Activated CD8-positive, alpha-beta T cell treated with anti-CD3 and anti-CD28 coated beads, Interleukin-2, amount 10 ng/mL, durations not matched to agents 7 days and 5 days (primary cell): ENCODE data around the gene CCDC88A. TPM values are rescaled to one million over a fixed set of nuclear protein-coding genes. Genes with fewer than 3 reads are reported as not detected.
A peak's percentile ranks its signal among the peaks of the same experiment; 100 is the strongest.
"Not testable (repeated sequence)": the region's sequence is repeated elsewhere in the genome, so short reads cannot be mapped to it uniquely, and the experiment has no call there.

Source experiments
- ATAC-seq: fragments of 150-1000 bp; cut with Tn5 transposase; one replicate; pipeline ENCODE4 v1.10.0; 2021; ENCODE audit warnings: moderate library complexity
- CTCF ChIA-PET: fragments of 350-600 bp; sonication (Branson Sonifier 250); formaldehyde crosslinking; loops from one replicate; lab custom pipeline; 2021; ENCODE audit warnings: antibody characterized with exemption; lab: Charles Lee
- POLR2A ChIA-PET: fragments of 350-600 bp; sonication (Branson Sonifier 250); formaldehyde crosslinking; loops from one replicate; lab custom pipeline; 2021; ENCODE audit warnings: antibody characterized with exemption; lab: Charles Lee
- DNase-seq: peaks from one replicate; pipeline ENCODE4 v3.0.0-alpha.2; 2020
- H3K27ac Mint-ChIP-seq: one replicate; pipeline ENCODE4 v1.8.0; 2021; ENCODE audit warnings: mild to moderate bottlenecking, mixed read lengths
- H3K27me3 Mint-ChIP-seq: one replicate; pipeline ENCODE4 v1.8.0; 2021; ENCODE audit warnings: low read depth, mixed read lengths
- H3K36me3 Mint-ChIP-seq: one replicate; pipeline ENCODE4 v1.8.0; 2021; ENCODE audit warnings: low read depth, mixed read lengths
- H3K4me1 Mint-ChIP-seq: one replicate; pipeline ENCODE4 v1.8.0; 2021; ENCODE audit warnings: low read depth, mixed read lengths
- H3K4me3 Mint-ChIP-seq: one replicate; pipeline ENCODE4 v1.8.0; 2021; ENCODE audit warnings: mild to moderate bottlenecking, mixed read lengths
- H3K9me3 Mint-ChIP-seq: one replicate; pipeline ENCODE4 v1.8.0; 2022; ENCODE audit warnings: mixed read lengths; ENCODE audit not compliant: insufficient read depth
- total RNA-seq, 2 experiments: library from RNA; stranded (reverse); gene quantifications; one replicate each; pipeline ENCODE4 v1.2.3, GENCODE V29; 2021

The CCDC88A gene
- total RNA-seq, 2 experiments from 2014 or later: 12.0 to 12.9 TPM

GRCh38 chr2:55280851-55281546, 138.7 kb downstream of the CCDC88A start:
- ChIA-PET POLR2A (interaction anchor here (0.8 to 1.4 kb wide), 3 partner anchors 11 to 249 kb away, joined by 3 to 7 read pairs (median 3); partner anchors contain the start of genes CLHC1, MTIF2 and RPS27A), CTCF (interaction anchor here (0.9 to 1.5 kb wide), 3 partner anchors 11 to 13 kb away, joined by 3 read pairs; no protein-coding TSS in a partner anchor)
- Mint-ChIP-seq H3K4me3 (peak overlapping the region; percentile 34), H3K27ac (peak overlapping the region; percentile 64), H3K36me3 (peaks cover 16% of the 10 kb centered on the region), H3K4me1 (peaks cover 23% of the 10 kb centered on the region)
- not testable (repeated sequence) for DNase-seq, H3K9me3 Mint-ChIP-seq, H3K27me3 Mint-ChIP-seq, ATAC-seq

DNA sequence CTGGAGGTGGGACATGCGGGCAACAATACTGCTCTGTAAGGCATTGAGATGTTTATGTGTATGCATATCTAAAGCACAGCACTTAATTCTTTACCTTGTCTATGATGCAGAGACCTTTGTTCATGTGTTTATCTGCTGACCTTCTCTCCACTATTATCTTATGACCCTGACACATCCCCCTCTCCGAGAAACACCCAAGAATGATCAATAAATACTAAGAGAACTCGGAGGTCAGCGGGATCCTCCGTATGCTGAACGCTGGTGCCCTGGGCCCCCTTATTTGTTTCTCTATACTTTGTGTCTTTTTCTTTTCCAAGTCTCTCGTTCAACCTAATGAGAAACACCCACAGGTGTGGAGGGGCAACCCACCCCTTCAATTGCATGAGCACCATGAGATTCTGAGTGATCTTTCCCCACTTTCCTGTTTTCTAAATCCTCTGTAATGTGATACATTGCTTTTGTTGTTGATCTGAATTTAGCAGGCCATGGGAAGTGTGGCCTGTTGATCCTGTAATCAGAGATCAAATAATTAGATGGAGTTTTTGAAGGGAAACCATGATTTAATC, 139.7 kb downstream of the CCDC88A start:
- Mint-ChIP-seq H3K4me1 (peaks cover 20% of the 10 kb centered on the region), H3K36me3 (peaks cover 16% of the 10 kb centered on the region)
- POLR2A ChIA-PET, DNase-seq, H3K27ac Mint-ChIP-seq, H3K9me3 Mint-ChIP-seq, ATAC-seq, H3K27me3 Mint-ChIP-seq, H3K4me3 Mint-ChIP-seq, CTCF ChIA-PET: not testable (repeated sequence)

DNA sequence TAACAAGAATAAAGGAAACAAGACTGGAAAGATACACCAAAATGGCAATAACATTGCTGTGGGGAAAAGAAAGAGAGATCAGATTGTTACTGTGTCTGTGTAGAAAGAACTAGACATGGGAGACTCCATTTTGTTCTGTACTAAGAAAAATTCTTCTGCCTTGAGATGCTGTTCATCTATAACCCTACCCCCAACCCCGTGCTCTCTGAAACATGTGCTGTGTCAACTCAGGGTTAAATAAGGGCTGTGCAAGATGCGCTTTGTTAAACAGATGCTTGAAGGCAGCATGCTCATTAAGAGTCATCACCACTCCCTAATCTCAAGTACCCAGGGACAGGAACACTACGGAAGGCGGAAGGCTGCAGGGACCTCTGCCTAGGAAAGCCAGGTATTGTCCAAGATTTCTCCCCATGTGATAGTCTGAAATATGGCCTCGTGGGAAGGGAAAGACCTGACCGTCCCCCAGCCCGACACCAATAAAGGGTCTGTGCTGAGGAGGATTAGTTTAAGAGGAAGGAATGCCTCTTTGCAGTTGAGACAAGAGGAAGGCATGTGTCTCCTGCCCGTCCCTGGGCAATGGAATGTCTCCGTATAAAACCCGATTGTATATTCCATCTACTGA, 140.3 kb downstream of the CCDC88A start:
- H3K27me3 Mint-ChIP-seq, H3K27ac Mint-ChIP-seq, POLR2A ChIA-PET, DNase-seq, CTCF ChIA-PET, ATAC-seq, H3K4me3 Mint-ChIP-seq, H3K9me3 Mint-ChIP-seq: not testable (repeated sequence)
- peaks cover 20% of the 10 kb centered on the region for H3K4me1 Mint-ChIP-seq
- H3K36me3 Mint-ChIP-seq: peaks cover 16% of the 10 kb centered on the region

DNA sequence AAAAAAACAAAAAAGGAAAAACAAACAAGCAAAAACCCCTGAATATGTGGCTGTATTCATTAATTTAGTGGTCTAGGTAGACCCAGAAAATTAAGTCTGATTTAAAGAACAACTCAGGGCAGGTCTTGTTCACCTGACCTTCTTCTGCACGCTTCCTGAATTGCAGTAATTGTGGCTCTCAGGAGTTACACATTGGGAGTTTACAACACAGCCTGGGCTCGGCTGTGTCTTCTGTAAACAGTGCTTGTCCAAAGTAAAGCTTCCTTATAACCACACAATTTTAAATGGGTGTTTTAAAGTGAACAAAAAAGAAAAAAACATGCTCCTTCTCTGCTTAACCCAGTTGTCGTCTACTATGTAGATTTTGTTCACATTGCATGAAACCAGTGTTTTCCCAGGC, 142.3 kb downstream of the CCDC88A start:
- Mint-ChIP-seq H3K27me3 (no peaks in the 10 kb centered on the region), H3K4me3 (no peak overlapping the region), H3K4me1 (peaks cover 7% of the 10 kb centered on the region), H3K36me3 (peaks cover 3% of the 10 kb centered on the region), H3K9me3 (no peaks in the 10 kb centered on the region), H3K27ac (no peak overlapping the region)
- ChIA-PET CTCF (no interaction called here), POLR2A (no interaction called here)
- no peak for DNase-seq
- ATAC-seq: no peak

DNA sequence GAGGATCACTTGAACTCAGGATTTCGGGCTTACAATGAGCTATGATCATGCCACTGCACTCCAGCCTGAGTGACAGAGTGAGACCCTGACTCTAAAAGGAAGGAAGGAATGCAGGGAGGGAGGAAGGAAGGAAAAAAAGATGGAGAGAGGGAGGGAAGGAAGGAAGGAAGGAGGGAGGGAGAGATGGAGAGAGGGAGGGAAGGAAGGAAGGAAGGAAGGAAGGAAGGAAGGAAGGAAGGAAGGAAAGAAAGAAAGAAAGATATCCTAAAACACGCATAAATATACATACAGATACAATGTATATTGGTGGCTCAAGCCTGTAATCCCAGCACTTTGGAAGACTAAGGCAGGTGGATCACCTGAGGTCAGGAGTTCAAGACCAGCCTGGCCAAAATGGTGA, 145.3 kb downstream of the CCDC88A start:
- CTCF ChIA-PET, DNase-seq, H3K9me3 Mint-ChIP-seq, H3K4me3 Mint-ChIP-seq, H3K36me3 Mint-ChIP-seq, ATAC-seq, H3K4me1 Mint-ChIP-seq, H3K27ac Mint-ChIP-seq, H3K27me3 Mint-ChIP-seq: not testable (repeated sequence)
- POLR2A ChIA-PET: interaction anchor here (0.7 kb wide), 1 partner anchor 61 kb away, joined by 7 read pairs; no protein-coding TSS in a partner anchor

DNA sequence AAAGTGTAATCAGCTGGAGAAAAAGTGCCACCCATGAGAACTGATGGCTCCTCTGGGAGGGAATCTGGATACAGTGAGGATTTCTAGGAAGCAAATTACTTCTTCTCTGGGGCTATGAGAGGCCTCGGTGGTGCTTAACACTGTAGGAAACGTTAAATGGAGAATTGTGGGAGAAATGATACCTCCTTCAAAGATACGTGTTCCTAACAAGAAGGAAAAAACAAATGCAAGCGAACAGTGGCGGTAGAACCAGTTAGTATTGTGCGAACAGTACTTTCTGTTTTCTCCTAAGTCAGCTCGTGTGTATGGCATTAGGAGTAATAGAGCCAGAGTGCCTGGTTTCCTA, 150.0 kb downstream of the CCDC88A start:
- ChIA-PET POLR2A (interaction anchor here (0.9 to 2.3 kb wide), 3 partner anchors 12 to 37 kb away, joined by 4 to 8 read pairs (median 7); partner anchors contain the start of genes CLHC1 and RPS27A), CTCF (interaction anchor here (0.5 to 1.1 kb wide), 3 partner anchors 11 to 416 kb away, joined by 3 read pairs; no protein-coding TSS in a partner anchor)
- peaks cover 13% of the 10 kb centered on the region for H3K4me1 Mint-ChIP-seq
- no peaks in the 10 kb centered on the region for H3K27me3 Mint-ChIP-seq
- no peaks in the 10 kb centered on the region for H3K9me3 Mint-ChIP-seq
- peak; percentile 27 for DNase-seq
- peak overlapping the region; percentile 94 for H3K4me3 Mint-ChIP-seq
- peak overlapping the region; percentile 94 for H3K27ac Mint-ChIP-seq
- peaks cover 5% of the 10 kb centered on the region for H3K36me3 Mint-ChIP-seq
- peak; percentile 6 for ATAC-seq

GRCh38 chr2:55268907-55269644, 150.6 kb downstream of the CCDC88A start, which contains the start of gene MTIF2:
Gene MTIF2, minus strand, starts transcription at chr2:55269231. Its CDS starts 5,373 bp downstream, at chr2:55263858.
- Mint-ChIP-seq H3K4me3 (peak within 1 kb of the TSS; percentile 94), H3K36me3 (peaks cover 11% of the 10 kb centered on the region), H3K4me1 (peaks cover 13% of the 10 kb centered on the region), H3K9me3 (no peaks in the 10 kb centered on the region), H3K27me3 (no peaks in the 10 kb centered on the region), H3K27ac (peak within 1 kb of the TSS; percentile 94)
- peak; percentile 92 for DNase-seq
- ChIA-PET CTCF (interaction anchor here (1.1 kb wide), 1 partner anchor 45 kb away, joined by 3 read pairs; no protein-coding TSS in a partner anchor), POLR2A (interaction anchor here (1.0 to 2.3 kb wide), 3 partner anchors 12 to 36 kb away, joined by 3 to 8 read pairs (median 7); partner anchors contain the start of genes CLHC1 and RPS27A)
- ATAC-seq: peak; percentile 97

DNA sequence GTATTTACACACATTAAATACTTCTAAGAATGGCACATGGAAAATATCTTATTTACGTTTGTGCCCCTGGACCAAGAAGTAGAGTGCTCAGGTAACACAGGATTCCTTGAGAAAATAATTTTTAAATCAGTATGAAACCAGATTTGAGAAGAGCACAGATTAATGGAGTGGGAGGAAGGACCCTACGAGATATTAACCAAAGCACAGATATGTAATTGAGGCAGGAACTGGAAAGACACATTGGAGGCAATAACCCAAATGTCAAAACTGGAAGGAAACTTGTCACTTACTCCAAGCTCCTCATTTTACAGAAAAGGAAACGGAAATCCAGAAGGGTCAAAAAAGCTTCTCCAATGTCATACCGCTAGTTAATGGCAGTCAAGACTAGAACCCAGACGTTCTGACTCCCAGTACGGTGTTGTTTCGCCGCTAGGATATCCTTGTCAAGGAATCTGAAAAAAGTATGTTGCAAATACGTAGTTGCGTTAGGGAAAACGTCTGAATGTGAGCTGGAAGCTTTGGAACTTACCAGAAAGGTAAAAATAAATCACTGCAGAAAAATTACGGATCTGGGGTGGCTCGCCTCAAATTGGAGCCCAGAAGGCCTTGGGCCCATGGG, 151.3 kb downstream of the CCDC88A start:
- no peaks in the 10 kb centered on the region for H3K9me3 Mint-ChIP-seq
- no peaks in the 10 kb centered on the region for H3K27me3 Mint-ChIP-seq
- peaks cover 13% of the 10 kb centered on the region for H3K4me1 Mint-ChIP-seq
- peak overlapping the region; percentile 94 for H3K4me3 Mint-ChIP-seq
- ChIA-PET POLR2A (interaction anchor here (1.0 to 2.3 kb wide), 2 partner anchors 32 to 36 kb away, joined by 3 to 8 read pairs; partner anchors contain the start of genes CLHC1 and RPS27A), CTCF (interaction anchor here (0.8 kb wide), 1 partner anchor 13 kb away, joined by 3 read pairs; no protein-coding TSS in a partner anchor)
- H3K27ac Mint-ChIP-seq: peak overlapping the region; percentile 94
- peaks cover 13% of the 10 kb centered on the region for H3K36me3 Mint-ChIP-seq
- DNase-seq (no peak), ATAC-seq (no peak)

- CTCF ChIA-PET, ATAC-seq, H3K27me3 Mint-ChIP-seq: not testable (repeated sequence)
Observed at GRCh38 chr2:55259586-55259985, 160.1 kb downstream of the CCDC88A start.

DNA sequence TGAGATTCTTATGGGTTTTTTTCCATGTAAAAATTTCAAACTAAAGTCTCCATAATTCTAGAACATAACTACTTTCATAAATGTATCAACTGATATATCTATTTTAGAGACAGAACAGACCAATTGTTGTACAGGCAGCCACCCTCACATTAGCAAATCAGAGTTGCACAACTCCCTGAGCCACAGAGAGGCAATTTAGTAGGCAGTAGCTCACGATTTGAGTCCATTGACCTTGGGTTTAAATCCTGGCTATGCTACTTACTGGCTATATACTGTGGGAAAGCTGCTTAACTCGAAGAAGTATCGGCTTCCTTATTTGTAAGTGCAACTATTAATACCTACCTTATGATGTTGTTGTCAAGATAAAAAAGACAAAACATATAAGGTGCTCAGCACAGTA, 166.8 kb downstream of the CCDC88A start:
- no peak for ATAC-seq
- peaks cover 37% of the 10 kb centered on the region for H3K36me3 Mint-ChIP-seq
- H3K4me1 Mint-ChIP-seq: no peaks in the 10 kb centered on the region
- H3K27me3 Mint-ChIP-seq: no peaks in the 10 kb centered on the region
- DNase-seq: no peak
- ChIA-PET CTCF (no interaction called here), POLR2A (no interaction called here)
- no peak overlapping the region for H3K27ac Mint-ChIP-seq
- H3K4me3 Mint-ChIP-seq: no peak overlapping the region
- H3K9me3 Mint-ChIP-seq: no peaks in the 10 kb centered on the region

More at GRCh38 chr2:55259586-55259985, 160.1 kb downstream of the CCDC88A start:
- DNase-seq, H3K9me3 Mint-ChIP-seq, H3K27ac Mint-ChIP-seq, H3K4me1 Mint-ChIP-seq, H3K4me3 Mint-ChIP-seq: not testable (repeated sequence)
- POLR2A ChIA-PET: interaction anchor here (0.5 to 1.2 kb wide), 3 partner anchors 11 to 193 kb away, joined by 3 to 5 read pairs (median 3); no protein-coding TSS in a partner anchor
- H3K36me3 Mint-ChIP-seq: peaks cover 29% of the 10 kb centered on the region
